Brain microvascular endothelial cell (primary cell): Measurements from ENCODE around the gene POTEE.
"Not testable (repeated sequence)": the region's sequence is repeated elsewhere in the genome, so short reads cannot be mapped to it uniquely, and the experiment has no call there.

Source experiments
- DNase-seq: peaks from one replicate; pipeline ENCODE4 v3.0.0-alpha.2; 2020
- H3K27ac ChIP-seq: fragments of 250-450 bp; sonication (Bioruptor Pico); 2 replicates; pipeline ENCODE4 v1.5.1; 2020; ENCODE audit warnings: mild to moderate bottlenecking, moderate library complexity
- H3K27me3 ChIP-seq: fragments of 250-450 bp; sonication (Bioruptor Pico); replicated peaks from 2 replicates; pipeline ENCODE4 v1.5.1; 2020; ENCODE audit warnings: mild to moderate bottlenecking
- H3K36me3 ChIP-seq: fragments of 250-450 bp; sonication (Bioruptor Pico); replicated peaks from 2 replicates; pipeline ENCODE4 v1.5.1; 2020; ENCODE audit warnings: mild to moderate bottlenecking
- H3K4me3 ChIP-seq: 2 replicates; pipeline ENCODE4 v1.5.1; 2011; ENCODE audit warnings: low read depth, mild to moderate bottlenecking, control low read depth, low read length, moderate library complexity
- in situ Hi-C: cut with HindIII; loops from 2 replicates; pipeline ENCODE4 v1.10.0; 2017; ENCODE audit warnings: low sequenced_read_pairs, low pct_ligation_motif_present
- TF ChIP-seq, protein P1 (sequence below): IDR thresholded peaks from 2 replicates; pipeline ENCODE4 v1.5.1; 2011; ENCODE audit warnings: low read depth, mild to moderate bottlenecking, moderate library complexity, low read length, control low read depth, inconsistent platforms; ENCODE audit errors: missing control alignments

POTEE gene

DNA sequence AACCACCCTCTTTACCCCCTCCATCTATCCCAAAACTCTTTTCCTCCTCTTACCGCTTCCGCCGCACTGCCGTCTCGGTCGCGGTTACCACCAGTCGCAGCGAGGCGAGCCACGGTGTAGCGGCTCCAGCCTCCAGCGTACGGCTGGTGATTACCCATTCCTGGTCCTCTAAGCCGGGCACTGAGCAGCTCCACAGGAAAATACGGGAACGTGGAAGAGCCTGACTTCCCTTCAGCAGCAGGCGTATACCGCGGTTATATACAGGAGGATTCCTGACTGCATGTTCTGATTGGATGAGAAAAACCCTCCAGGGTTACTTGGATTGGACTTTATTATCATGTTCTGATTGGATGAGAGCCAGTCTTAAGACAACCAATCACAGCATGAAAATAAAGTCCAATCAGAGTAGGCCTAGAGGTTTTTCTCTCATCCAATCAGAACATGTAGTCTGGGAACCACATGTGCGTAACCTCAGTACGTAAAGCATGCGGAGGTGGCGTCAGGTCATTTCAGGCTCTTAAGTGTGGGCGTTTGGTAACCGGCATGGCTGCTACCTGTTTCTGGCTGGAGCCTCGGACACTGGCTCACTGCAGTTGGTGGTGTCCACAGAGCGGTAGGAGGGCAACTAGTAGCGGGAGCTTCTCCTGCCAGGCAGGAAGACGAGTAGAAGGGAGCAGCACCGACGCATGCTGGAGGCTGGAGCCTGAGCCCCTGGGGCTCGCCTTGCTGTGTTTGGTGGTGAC lies at the start of gene POTEE:
Gene POTEE (plus strand): TSS at position 507 of the 743 bp plus-strand sequence. CDS start 8,867 bp downstream, outside the sequence.
- in situ Hi-C loops, H3K27me3 ChIP-seq, DNase-seq, H3K27ac ChIP-seq, H3K4me3 ChIP-seq, H3K36me3 ChIP-seq: not testable (repeated sequence)

DNA sequence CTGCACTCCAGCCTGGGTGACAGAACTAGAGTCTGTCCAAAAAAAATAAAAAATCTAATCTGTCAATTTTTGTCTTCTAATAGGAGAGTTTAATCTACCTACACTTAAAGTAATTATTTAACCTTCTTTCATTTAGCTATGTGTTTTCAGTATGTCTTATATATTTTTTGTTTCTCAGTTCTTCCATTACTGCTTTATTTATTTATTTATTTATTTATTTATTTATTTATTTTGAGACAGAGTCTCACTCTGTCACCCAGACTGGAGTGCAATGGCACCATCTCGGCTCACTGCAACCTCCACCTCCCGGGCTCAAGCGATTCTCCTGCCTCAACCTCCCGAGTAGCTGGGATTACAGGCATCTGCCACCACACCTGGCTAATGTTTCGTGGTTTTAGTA lies 43.8 kb upstream of the POTEE start:
- in situ Hi-C loops, H3K4me3 ChIP-seq: not testable (repeated sequence)

DNA sequence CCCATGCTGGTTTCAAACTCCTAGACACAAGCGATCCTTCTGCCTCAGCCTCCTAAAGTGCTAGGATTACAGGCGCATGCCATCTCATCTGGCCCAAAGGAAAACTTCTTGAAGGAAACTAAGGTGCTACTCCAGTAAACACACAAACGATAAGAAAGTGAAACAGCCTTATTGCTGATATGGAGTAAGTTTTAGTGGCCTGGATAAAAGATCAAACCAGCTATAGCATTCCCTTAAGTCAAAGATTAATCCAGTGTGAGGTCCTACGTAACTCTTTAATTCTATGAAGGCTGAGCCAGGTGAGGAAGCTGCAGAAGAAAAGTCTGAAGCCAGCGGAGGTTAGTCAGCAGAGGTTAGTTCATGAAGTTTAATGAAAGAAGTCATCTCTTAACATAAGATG lies 40.8 kb upstream of the POTEE start:
- in situ Hi-C loops = no loop called here

More for the DNA sequence above, 43.8 kb upstream of the POTEE start:
- DNase-seq, H3K27ac ChIP-seq, H3K36me3 ChIP-seq, H3K27me3 ChIP-seq: not testable (repeated sequence)

DNA sequence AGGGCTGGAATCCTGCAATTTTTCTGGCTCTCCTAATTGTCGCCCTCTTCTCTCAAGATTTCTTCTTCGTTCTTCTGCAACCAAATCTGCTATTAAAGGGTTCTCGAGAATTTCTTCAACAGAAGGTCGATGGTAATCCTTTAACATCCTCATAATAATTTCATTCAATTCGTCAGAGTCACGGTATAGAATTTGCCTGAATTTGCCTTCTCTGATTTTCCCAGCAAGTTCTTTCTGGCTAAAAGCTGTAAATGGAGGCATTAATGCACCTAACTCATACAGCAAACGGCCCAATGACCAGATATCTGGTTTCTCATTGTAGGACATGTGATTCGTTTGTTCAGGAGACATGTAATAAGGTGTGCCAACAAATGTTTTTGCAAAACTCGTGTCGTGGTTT lies 31.3 kb upstream of the POTEE start:
- DNase-seq, H3K27ac ChIP-seq, H3K4me3 ChIP-seq, H3K27me3 ChIP-seq, in situ Hi-C loops, H3K36me3 ChIP-seq: not testable (repeated sequence)

More for the DNA sequence above, 40.8 kb upstream of the POTEE start:
- TF ChIP-seq, protein P1, sequence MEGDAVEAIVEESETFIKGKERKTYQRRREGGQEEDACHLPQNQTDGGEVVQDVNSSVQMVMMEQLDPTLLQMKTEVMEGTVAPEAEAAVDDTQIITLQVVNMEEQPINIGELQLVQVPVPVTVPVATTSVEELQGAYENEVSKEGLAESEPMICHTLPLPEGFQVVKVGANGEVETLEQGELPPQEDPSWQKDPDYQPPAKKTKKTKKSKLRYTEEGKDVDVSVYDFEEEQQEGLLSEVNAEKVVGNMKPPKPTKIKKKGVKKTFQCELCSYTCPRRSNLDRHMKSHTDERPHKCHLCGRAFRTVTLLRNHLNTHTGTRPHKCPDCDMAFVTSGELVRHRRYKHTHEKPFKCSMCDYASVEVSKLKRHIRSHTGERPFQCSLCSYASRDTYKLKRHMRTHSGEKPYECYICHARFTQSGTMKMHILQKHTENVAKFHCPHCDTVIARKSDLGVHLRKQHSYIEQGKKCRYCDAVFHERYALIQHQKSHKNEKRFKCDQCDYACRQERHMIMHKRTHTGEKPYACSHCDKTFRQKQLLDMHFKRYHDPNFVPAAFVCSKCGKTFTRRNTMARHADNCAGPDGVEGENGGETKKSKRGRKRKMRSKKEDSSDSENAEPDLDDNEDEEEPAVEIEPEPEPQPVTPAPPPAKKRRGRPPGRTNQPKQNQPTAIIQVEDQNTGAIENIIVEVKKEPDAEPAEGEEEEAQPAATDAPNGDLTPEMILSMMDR = no peak
- no peaks in the 10 kb centered on the region for H3K36me3 ChIP-seq
- H3K27me3 ChIP-seq = no peaks in the 10 kb centered on the region
- no peak for DNase-seq
- no peak overlapping the region for H3K27ac ChIP-seq
- H3K4me3 ChIP-seq = no peak overlapping the region

DNA sequence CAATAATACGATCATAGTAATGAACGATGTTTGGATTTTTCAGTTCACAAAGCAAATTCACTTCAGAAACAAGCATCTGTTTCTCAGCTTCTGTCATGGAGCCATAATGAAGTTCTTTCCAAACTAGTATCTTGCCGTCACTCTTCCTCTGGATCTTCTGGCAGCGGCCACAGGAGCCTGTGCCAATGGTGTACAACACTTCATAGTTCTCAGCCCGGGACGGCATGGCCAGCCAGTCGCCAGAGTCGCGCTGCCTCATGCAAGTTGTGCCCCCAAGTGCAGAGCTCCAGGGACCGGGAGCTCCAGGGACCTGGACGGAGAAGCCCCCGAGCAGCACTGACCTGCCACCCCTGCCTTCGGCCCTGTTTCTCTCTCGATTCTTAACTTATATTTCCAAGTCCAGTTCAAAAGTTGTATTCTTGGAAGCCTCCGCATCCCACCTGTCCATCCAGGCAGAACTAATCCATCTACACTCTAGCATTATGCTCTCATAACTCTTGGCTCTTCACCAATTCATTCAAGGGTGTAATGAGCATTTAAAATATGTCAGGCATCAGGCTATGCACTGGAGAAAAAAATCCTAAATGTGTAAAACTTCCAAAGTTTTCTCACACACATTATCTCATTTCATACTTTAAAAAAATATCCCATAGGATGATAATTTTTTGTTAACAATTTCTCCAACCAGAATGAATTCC lies 30.5 kb upstream of the POTEE start:
- in situ Hi-C loops, H3K27ac ChIP-seq, DNase-seq, H3K27me3 ChIP-seq, H3K4me3 ChIP-seq, H3K36me3 ChIP-seq: not testable (repeated sequence)

DNA sequence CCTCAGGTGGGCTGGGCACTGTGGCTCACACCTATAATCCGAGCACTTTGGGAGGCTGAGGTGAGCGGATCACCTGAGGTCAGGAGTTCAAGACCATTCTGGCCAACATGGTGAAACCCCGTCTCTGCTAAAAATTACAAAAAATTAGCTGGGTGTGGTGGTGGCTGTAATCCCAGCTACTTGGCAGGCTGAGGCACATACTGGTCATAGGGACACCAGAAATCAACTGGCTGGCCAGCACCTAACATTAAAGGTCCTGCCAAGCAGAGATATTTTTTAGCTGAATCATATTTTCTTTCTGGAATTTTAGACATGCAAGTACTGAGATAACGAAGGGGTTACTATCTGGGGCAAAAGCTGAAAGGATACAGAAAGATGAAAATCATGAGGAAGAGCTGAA lies 27.9 kb upstream of the POTEE start:
- in situ Hi-C loops, H3K27ac ChIP-seq: not testable (repeated sequence)

DNA sequence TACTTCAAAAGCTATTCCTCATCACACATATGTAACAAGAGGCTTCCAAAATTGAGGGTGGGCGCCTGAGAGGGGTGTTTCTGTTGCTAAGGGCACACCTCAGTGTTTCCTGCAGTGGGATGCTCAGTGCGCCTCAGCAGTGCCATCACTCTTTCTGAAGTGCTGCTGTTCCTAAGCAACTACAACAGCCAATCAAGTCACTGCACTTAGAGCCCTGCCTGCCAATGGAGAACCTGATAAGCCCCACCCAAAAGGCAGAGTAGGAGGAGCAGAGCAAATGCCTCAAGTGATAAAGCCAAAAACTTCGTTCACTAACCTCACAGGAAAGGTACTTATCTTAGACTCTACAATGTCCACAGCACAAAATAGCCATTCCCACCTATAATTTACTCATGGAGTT lies 15.9 kb upstream of the POTEE start:
- H3K36me3 ChIP-seq, H3K27ac ChIP-seq, DNase-seq, in situ Hi-C loops, H3K27me3 ChIP-seq, H3K4me3 ChIP-seq: not testable (repeated sequence)

More for the DNA sequence above, 27.9 kb upstream of the POTEE start:
- not testable (repeated sequence) for H3K4me3 ChIP-seq, H3K36me3 ChIP-seq, H3K27me3 ChIP-seq
- DNase-seq = peak; percentile 3

DNA sequence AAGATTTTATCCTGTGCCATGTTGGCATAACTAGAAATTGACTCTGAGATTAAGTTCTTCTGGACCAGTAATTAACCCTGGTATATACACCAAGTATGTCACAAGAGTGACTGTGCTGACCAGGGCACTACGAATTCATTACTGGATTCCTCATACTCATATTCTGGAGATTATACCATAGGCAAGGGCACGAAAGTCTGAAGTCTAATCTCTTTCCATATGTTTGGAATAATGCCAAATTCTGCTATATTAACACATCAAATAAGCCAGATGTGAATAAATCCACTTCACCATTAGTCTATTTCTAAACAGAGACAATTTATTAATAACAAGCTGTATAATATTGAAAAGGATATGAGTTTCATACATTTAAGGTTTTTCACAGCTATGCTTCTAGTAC lies 13.2 kb upstream of the POTEE start:
- DNase-seq, in situ Hi-C loops, H3K27me3 ChIP-seq, H3K36me3 ChIP-seq, H3K27ac ChIP-seq, H3K4me3 ChIP-seq: not testable (repeated sequence)

DNA sequence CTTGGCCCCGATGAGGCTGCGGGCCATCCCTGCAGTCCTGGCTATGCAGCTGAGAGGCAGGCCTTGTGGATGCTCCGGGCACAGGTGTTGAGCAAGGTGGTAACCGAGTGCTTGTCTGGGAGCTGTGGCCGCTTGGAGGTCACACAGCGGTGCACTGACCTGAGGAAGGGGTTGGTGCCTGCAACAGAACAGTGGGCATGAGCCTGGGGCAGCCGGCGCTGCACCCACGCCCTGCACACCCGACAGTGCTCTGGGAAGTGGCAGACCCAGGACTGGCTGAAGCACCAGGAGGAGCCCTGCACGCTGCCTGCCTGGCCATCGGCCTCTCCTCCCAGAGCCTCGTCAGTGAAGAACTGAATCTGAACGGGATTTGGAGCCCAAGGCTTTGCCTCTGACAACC lies 8.2 kb upstream of the POTEE start:
- no peak overlapping the region for H3K4me3 ChIP-seq
- no peak for DNase-seq
- in situ Hi-C loops = no loop called here
- H3K36me3 ChIP-seq = no peaks in the 10 kb centered on the region
- no peak overlapping the region for H3K27ac ChIP-seq
- H3K27me3 ChIP-seq = no peaks in the 10 kb centered on the region
- TF ChIP-seq, protein P1 = no peak

DNA sequence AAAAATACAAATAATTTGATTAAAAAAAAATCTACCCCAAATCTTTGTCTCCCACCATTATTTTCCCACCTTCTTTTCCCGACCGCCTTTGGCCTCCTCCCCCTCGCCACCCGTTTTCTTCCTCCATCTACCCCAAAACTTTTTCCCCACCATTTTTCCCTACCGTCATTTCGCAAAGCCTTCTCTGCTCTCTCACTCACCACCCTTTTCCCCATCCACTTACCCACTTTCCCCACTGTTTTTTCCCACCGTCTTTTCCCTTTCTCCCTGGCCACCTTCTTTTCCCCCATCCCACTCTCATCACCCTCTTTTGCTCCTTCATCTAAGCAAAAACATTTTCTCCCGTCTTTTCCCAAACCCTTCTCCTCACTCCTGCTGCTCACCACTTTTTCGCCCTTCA lies 1.5 kb upstream of the POTEE start:
- H3K27ac ChIP-seq, in situ Hi-C loops, DNase-seq, H3K4me3 ChIP-seq, H3K36me3 ChIP-seq, H3K27me3 ChIP-seq: not testable (repeated sequence)

DNA sequence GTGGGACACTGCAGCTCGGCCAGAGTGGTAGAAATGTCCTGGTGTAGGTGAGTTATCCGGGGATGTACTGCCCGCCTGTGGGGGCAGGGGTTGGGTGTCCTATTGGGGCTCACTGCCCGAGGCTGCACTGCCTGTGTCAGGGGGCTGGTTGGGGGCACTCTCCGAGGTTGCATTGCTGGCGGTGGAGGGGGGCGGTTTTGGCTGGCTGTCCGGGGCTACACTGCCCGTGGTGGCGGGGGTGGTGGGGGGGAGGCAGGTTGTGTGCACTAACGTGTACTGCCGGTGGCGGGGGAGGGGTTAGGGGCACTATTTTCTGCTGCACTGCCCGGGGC lies 403 bp downstream of the POTEE start:
- H3K27me3 ChIP-seq, H3K27ac ChIP-seq, DNase-seq, H3K4me3 ChIP-seq, H3K36me3 ChIP-seq, in situ Hi-C loops: not testable (repeated sequence)

DNA sequence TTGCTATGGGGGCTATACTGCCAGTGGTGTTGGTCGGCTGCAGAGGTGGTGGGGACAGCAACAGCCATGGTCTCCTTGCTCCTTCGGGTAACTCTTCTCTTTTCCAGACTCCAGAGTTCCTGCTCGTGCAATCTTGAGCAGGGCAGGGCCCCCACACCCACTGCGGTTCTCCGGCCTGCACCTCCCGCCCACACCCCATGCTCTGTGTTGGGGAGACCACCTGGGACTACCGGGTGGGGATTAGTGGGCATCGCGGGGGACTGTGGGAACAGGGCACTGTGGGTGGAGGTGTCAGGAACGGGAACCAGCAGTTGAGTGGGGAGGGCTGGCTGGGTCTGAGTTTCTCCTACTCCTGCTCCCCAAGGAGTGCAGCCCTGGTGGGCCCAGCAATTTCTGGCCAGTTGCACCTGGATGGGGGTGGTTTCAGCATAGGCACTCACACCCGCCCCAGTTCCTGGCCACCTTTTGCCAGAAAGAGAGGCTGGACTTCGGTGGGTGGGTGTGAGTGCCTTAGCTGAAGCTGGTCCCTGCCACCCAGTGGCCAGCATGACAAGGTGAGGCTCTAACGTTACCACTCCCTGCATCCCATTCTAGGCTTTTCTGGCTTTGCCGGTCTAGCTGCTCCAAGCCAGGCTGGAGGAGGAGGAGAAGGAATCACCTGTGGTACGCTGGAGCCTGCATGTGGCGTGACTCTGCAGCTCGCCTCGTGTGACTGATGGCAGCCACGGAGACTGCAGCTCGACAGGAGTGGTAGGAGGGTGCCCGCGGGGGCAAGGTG lies 1.3 kb downstream of the POTEE start:
- DNase-seq, H3K27ac ChIP-seq, H3K27me3 ChIP-seq, H3K4me3 ChIP-seq, H3K36me3 ChIP-seq, in situ Hi-C loops: not testable (repeated sequence)
